K562 (cell line): ENCODE results near the gene TRIP11. TPM values are rescaled to one million over a fixed set of nuclear protein-coding genes. Genes with fewer than 3 reads are reported as not detected.

ENCODE experiments used
- MEF2D ChIP-seq: conservative IDR thresholded peaks from 2 replicates; pipeline ENCODE4 v1.6.1; 2016; ENCODE audit warnings: low read depth, missing genetic modification characterization, missing compliant biosample characterization
- PTRF ChIP-seq: fragments of 450-650 bp; IDR thresholded peaks from 2 replicates; pipeline ENCODE4 v1.6.1; 2016; ENCODE audit warnings: mild to moderate bottlenecking, missing genetic modification characterization, missing compliant biosample characterization
- RBM15 ChIP-seq: fragments of 200-400 bp; formaldehyde crosslinking; IDR thresholded peaks from 2 replicates; pipeline ENCODE4 v1.6.1; 2018; ENCODE audit warnings: mild to moderate bottlenecking, low read length, moderate library complexity; ENCODE audit not compliant: insufficient read depth
- TSHZ1 ChIP-seq: fragments of 250-450 bp; sonication (Bioruptor Pico); IDR thresholded peaks from 2 replicates; pipeline ENCODE4 v1.4.0; 2020; ENCODE audit warnings: mild to moderate bottlenecking, moderate library complexity
- ZNF224 ChIP-seq: sonication (generic); formaldehyde crosslinking; IDR thresholded peaks from 2 replicates; pipeline ENCODE4 v1.8.0; 2022; ENCODE audit warnings: mild to moderate bottlenecking, missing genetic modification reagents
- polyA plus RNA-seq, 8 experiments: library from polyadenylated mRNA; depleted of rRNA in 4 of 8; stranded (reverse) in 5 of 8; unstranded in 3 of 8; fragments of >200 nt; fragmentation: Nextera tagmentation in 2 of 8; fragmentation: Illumina TruSeq in 1 of 8; extraction: Ambion mirVana in 2 of 8; extraction: Trizol in 1 of 8; gene quantifications; 2 replicates each; pipeline versions ENCODE4 v1.2.1 to v1.2.3, GENCODE V29; 2011 to 2014; ENCODE audit warnings: inconsistent platforms in 1 of 8, missing spikeins in 1 of 8
- total RNA-seq, 7 experiments: library from RNA; depleted of rRNA in 6 of 7; stranded (reverse); fragments of >200 nt in 6 of 7; fragmentation: Illumina TruSeq in 2 of 7; extraction: Trizol in 2 of 7; gene quantifications; 2 replicates each; pipeline versions ENCODE4 v1.2.1 to v1.2.3, GENCODE V29; 2011 to 2021; ENCODE audit warnings: low replicate concordance in 1 of 7
- TF ChIP-seq, protein P1 (sequence below): fragments of 450-650 bp; IDR thresholded peaks from 2 replicates; pipeline ENCODE4 v1.6.1; 2017; ENCODE audit warnings: antibody characterized with exemption, mild to moderate bottlenecking

Gene TRIP11
- total and polyA plus RNA-seq, 9 of the 15 experiments (the other 6 are each of a cell fraction or from before 2014, with no cell fraction given) = 4.0 to 20.0 (median 10.9) TPM

DNA sequence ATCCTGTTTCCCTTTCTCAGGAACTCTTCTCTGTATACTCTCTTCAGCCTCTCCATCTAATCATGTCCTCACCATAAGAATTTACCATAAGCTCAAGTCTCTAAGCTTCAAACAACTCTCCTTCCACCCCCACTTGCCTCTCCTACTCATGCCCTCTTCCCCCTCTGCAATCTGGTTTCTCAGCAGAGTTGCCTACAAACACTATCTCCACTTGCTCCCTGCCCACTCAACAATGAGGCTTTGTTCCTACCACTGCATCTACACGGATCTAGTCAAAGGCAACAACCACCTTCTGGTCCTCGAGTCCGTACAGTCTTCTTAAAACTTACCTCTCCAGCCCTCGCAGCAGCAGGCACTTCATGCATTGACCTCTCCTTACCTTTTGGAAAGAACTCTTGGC, 75.1 kb downstream of the TRIP11 start (continued):
- TF ChIP-seq TSHZ1 (CRISPR knock-in tag) (no peak), RBM15 (no peak), MEF2D (tag) (no peak), ZNF224 (CRISPR knock-in tag) (no peak), PTRF (tag) (no peak)
- TF ChIP-seq, protein P1, sequence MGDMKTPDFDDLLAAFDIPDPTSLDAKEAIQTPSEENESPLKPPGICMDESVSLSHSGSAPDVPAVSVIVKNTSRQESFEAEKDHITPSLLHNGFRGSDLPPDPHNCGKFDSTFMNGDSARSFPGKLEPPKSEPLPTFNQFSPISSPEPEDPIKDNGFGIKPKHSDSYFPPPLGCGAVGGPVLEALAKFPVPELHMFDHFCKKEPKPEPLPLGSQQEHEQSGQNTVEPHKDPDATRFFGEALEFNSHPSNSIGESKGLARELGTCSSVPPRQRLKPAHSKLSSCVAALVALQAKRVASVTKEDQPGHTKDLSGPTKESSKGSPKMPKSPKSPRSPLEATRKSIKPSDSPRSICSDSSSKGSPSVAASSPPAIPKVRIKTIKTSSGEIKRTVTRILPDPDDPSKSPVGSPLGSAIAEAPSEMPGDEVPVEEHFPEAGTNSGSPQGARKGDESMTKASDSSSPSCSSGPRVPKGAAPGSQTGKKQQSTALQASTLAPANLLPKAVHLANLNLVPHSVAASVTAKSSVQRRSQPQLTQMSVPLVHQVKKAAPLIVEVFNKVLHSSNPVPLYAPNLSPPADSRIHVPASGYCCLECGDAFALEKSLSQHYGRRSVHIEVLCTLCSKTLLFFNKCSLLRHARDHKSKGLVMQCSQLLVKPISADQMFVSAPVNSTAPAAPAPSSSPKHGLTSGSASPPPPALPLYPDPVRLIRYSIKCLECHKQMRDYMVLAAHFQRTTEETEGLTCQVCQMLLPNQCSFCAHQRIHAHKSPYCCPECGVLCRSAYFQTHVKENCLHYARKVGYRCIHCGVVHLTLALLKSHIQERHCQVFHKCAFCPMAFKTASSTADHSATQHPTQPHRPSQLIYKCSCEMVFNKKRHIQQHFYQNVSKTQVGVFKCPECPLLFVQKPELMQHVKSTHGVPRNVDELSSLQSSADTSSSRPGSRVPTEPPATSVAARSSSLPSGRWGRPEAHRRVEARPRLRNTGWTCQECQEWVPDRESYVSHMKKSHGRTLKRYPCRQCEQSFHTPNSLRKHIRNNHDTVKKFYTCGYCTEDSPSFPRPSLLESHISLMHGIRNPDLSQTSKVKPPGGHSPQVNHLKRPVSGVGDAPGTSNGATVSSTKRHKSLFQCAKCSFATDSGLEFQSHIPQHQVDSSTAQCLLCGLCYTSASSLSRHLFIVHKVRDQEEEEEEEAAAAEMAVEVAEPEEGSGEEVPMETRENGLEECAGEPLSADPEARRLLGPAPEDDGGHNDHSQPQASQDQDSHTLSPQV = no peak
